ENCODE data around the gene CCNG1.
A peak's percentile ranks its signal among the peaks of the same experiment; 100 is the strongest.
"Not testable (repeated sequence)": the region's sequence is repeated elsewhere in the genome, so short reads cannot be mapped to it uniquely, and the experiment has no call there.

The CCNG1 gene

DNA sequence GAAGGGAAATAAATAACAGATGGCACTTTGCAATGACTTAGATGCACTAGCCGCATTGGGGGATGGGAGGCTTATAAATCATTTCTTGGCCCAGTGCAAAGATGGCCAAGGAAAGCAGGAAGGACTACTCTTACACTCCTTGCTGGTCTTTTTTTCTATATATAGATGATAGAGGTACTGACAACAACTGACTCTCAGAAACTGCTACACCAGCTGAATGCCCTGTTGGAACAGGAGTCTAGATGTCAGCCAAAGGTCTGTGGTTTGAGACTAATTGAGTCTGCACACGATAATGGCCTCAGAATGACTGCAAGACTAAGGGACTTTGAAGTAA, 1.7 kb downstream of the CCNG1 start:
- DNase-seq (ENCODE audit: insufficient read length, low spot score) (no peak), FAIRE-seq (no peak)

DNA sequence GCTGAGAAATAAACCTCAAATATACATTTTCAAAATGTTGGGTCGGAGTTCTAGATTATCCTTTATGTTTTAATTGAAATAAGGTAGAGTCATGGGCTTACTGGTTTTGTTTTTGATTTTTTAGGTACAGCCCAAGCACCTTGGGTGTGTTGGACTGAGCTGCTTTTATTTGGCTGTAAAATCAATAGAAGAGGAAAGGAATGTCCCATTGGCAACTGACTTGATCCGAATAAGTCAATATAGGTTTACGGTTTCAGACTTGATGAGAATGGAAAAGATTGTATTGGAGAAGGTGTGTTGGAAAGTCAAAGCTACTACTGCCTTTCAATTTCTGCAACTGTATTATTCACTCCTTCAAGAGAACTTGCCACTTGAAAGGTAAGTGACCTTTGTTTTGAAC, 3.6 kb downstream of the CCNG1 start:
- DNase-seq (ENCODE audit: insufficient read length, low spot score) = no peak
- FAIRE-seq = no peak

DNA sequence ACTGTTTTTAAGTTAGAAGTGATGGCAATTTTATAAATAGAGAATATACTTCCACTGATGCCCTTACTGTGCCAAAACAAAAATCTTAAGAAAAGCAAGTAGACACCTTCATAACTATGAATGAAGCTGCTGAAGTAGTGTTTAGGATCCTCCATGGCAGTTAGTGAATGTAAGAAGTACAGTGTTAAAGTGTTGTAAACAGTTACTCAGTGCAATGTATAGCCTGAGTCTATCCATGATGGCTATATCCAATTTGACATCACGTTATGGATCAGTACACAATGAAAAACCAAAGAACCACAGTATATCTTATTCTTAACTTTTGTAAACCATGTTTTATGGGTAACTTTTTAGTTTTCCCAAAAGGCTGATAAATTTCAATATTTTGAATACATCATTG, 7.1 kb downstream of the CCNG1 start:
- DNase-seq (ENCODE audit: insufficient read length, low spot score) (no peak), FAIRE-seq (no peak)

GRCh38 chr5:163445345-163445744, 8.0 kb downstream of the CCNG1 start:
- DNase-seq (ENCODE audit: insufficient read length, low spot score) = no peak
- no peak for FAIRE-seq

GRCh38 chr5:163447191-163447590, 9.8 kb downstream of the CCNG1 start:
- no peak for FAIRE-seq
- DNase-seq (ENCODE audit: insufficient read length, low spot score) = no peak

DNA sequence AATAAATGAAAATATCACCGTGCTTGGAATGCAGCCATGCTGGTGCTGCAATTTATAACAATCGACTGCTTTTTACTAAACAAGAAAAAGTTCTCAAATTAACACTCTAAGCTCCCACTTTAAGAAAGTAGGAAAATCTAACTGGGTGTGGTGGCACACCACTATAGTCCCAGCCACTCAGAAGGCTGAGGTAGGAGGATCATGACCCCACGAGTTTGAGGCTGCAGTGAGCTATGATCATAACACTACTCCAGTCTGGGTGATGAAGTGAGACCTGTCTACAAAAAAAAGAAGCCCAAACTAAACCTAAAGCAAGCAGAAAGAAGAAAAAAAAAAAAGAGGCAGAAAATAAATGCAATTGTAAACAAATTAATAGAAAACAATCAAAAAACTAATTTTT, 10.5 kb downstream of the CCNG1 start:
- DNase-seq (ENCODE audit: insufficient read length, low spot score) = no peak
- no peak for FAIRE-seq

GRCh38 chr5:163448491-163448890, 11.1 kb downstream of the CCNG1 start:
- no peak for DNase-seq (ENCODE audit: insufficient read length, low spot score)
- no peak for FAIRE-seq

DNA sequence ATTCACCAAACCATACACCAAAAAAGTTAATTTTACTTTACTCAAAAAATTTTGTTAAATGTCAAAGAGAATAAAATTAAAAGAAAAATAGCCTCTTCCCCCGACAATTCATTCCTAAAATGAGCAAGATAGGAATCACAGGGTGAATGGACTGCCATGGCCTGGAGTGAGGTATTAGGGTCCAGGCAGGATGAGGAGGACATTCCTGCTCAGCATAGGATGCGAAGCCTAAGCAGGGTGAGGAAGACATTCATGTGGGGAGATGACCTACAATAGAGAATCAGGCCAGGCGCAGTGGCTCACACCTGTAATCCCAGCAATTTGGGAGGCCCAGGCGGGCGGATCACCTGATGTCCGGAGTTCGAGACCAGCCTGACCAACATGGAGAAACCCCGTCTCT, 14.1 kb downstream of the CCNG1 start:
- DNase-seq (ENCODE audit: insufficient read length, low spot score) (no peak), FAIRE-seq (no peak)

- FAIRE-seq = no peak
- DNase-seq (ENCODE audit: insufficient read length, low spot score) = no peak
Observed at GRCh38 chr5:163453705-163454104, 16.3 kb downstream of the CCNG1 start.

- not testable (repeated sequence) for FAIRE-seq; DNase-seq (ENCODE audit: insufficient read length, low spot score)
Observed at GRCh38 chr5:163455406-163455805, 18.0 kb downstream of the CCNG1 start.

GRCh38 chr5:163456029-163456589, 18.7 kb downstream of the CCNG1 start:
- no peak for DNase-seq (ENCODE audit: insufficient read length, low spot score)
- FAIRE-seq = no peak

GRCh38 chr5:163456840-163457239, 19.4 kb downstream of the CCNG1 start:
- DNase-seq (ENCODE audit: insufficient read length, low spot score) = no peak
- FAIRE-seq = no peak

DNA sequence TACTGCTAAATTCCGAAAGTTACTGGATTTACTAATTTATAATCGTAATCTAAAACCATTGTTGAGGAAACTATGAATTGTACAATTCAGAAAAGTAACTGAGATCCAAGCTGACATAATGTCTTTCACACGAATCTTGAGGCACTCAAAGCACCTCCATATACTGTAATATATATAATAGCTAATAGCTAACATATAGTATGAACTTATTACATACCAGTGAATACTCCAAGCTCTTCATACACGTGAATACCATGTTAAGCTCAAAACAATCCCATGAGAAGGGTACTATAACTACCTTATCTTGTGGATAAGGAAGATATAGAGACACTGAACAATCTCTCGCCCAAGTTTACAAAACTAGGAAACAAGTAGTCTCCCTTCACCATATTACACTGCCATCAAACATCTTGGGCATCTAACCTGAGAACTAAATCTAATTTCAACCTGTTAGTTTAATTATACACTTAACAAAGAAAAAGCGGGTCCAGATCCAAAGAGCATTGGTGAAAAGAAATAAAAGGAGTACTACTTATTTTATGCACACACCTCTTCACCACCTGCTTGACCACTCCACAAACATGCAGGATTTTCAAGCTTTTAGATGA, 21.5 kb downstream of the CCNG1 start:
- FAIRE-seq (no peak), DNase-seq (ENCODE audit: insufficient read length, low spot score) (no peak)

- FAIRE-seq = no peak
- no peak for DNase-seq (ENCODE audit: insufficient read length, low spot score)
Observed at GRCh38 chr5:163459462-163459818, 22.0 kb downstream of the CCNG1 start.

DNA sequence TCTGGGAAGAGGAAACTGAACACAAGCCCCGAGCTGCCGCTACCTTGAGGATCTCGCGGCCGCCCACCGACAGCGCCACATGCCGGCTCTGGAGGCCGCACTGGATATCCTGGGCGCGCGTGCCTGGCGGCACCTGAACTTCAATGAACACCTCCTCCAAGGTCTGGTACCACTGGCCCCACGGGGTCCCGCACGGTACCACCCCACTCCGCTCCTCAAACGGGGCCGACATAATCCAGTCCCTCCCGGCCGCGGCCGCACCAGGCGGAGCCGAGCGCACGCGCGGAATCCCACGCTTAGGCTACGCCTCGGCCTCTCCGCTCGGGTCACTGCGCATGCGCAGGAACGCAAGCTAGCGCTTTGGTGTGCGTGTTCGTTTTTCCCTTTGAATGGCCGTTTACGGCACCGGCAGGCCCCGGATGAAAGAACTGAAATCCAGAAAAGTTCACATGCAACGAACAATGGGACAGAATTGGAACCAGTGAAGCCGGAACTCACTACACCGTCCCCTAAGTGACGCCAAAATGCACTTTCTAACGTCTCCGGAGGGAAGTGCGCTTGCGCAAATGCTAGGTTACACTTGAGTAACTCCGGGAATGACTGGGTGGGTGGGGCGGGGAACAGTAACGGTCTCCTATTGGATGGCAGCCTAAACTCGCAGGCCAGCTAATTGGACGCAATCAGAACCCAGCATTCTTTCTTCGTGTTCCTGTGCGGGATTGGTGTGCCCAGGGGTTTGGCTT, 22.6 kb downstream of the CCNG1 start, which contains the start of gene NUDCD2:
Gene NUDCD2 (minus strand): TSS at position 284 of the 743 bp plus-strand sequence. CDS start 52 bp downstream, at position 232.
- DNase-seq (ENCODE audit: insufficient read length, low spot score) (peak; percentile 94), FAIRE-seq (peak; percentile 90)

GRCh38 chr5:163460562-163461171, 23.3 kb downstream of the CCNG1 start, which contains the start of gene HMMR:
Gene HMMR, plus strand, starts transcription at chr5:163460632. Its CDS starts 61 bp downstream, at chr5:163460693.
- peak; percentile 20 for FAIRE-seq
- no peak for DNase-seq (ENCODE audit: insufficient read length, low spot score)

- FAIRE-seq = no peak
Observed at GRCh38 chr5:163463063-163463435, 25.7 kb downstream of the CCNG1 start.

GRCh38 chr5:163467682-163468081, 30.3 kb downstream of the CCNG1 start:
- no peak for FAIRE-seq
- no peak for DNase-seq (ENCODE audit: insufficient read length, low spot score)

More at GRCh38 chr5:163463063-163463435, 25.7 kb downstream of the CCNG1 start:
- DNase-seq (ENCODE audit: insufficient read length, low spot score) = no peak

- FAIRE-seq (no peak), DNase-seq (ENCODE audit: insufficient read length, low spot score) (no peak)
Observed at GRCh38 chr5:163473635-163474243, 36.3 kb downstream of the CCNG1 start.

GRCh38 chr5:163475411-163475810, 38.0 kb downstream of the CCNG1 start:
- FAIRE-seq (no peak), DNase-seq (ENCODE audit: insufficient read length, low spot score) (no peak)
